DND-41 (cell line): Measurements from ENCODE around the gene MAP3K2.

ENCODE experiments used
- CTCF ChIP-seq: IDR thresholded peaks from 2 replicates; pipeline ENCODE4 v1.5.1; 2012; ENCODE audit warnings: borderline replicate concordance, low read length, moderate library complexity, mild to moderate bottlenecking; ENCODE audit not compliant: poor library complexity, severe bottlenecking; ENCODE audit errors: extremely low read depth
- EZH2 ChIP-seq: IDR thresholded peaks from 3 replicates; pipeline ENCODE4 v1.6.1; 2012; ENCODE audit warnings: borderline replicate concordance, low read depth, mild to moderate bottlenecking, moderate library complexity, low read length, inconsistent platforms; ENCODE audit not compliant: severe bottlenecking

DNA sequence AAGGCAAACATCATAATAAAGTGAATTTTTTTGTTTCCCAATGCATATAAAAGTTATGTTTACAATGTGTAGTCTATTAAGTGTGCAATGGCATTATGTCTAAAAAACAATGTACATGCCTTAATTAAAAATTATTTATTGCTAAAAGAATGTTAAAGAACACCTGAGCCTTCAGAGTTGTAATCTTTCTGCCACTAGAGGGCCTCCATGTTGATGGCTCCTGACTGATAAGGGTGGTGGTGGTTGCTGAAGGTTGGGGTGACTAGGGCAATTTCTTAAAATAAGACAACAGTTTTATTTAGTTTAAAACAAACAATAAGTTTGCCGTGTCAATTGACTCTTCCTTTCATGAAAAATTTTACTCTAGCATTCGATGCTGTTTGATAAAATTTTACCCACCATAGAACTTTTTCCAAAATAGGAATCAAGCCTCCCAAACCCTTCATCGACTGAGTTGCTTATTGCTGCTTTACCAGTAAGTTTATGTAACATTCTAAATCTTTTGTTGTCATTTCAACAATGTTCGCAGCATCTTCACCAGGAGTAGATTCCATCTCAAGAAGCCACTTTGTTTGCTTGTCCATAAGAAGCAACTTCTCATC, 32.3 kb downstream of the MAP3K2 start:
- peak; percentile 58 for TF ChIP-seq CTCF
- no peak for TF ChIP-seq EZH2
